Measurements from ENCODE around the gene TTLL6.

TTLL6 gene

DNA sequence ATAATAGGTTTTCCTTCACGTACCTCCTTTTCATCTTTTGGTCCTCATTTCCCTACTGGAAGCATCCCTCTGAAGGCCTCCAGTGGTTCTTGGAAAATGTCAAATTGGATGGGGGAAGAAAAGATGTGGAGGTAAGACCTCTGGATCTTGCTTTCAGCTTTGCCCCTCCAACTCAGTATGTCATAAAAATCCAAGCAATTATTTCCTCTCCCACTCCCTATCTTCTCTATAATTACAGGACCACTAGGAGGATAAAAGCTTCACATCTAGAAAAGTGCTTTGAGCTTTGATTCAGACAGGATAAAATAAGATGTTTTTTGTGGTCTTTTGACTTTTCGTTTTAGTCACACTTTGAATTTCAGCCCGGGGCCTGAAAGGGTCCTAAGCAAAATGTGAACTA is 1.7 kb downstream of the TTLL6 start:
- Histone ChIP-seq H3K4me1 (ENCODE audit: insufficient read depth, low read length, poor library complexity, severe bottlenecking) (peaks cover 12% of the 10 kb centered on the region), H3K9me2 (replicated peaks; ENCODE audit: low read depth, low read length) (no peaks in the 10 kb centered on the region), H3F3A (ENCODE audit: low read depth) (peaks cover 9% of the 10 kb centered on the region; the same call in 1 of the 2 replicates), H3K4me3 (ENCODE audit: low read length, poor library complexity, severe bottlenecking) (no peak overlapping the region), H3K4me2 (ENCODE audit: low read depth, low read length, poor library complexity, severe bottlenecking) (no peak overlapping the region), H3K9ac (ENCODE audit: low read depth, low read length, poor library complexity, severe bottlenecking) (no peak overlapping the region), H2AFZ (ENCODE audit: low read length) (no peak overlapping the region), H3K79me2 (ENCODE audit: insufficient read depth, low read length) (no peaks in the 10 kb centered on the region), H3K36me3 (ENCODE audit: insufficient read depth, low read length) (no peaks in the 10 kb centered on the region), H3K9me3 (ENCODE audit: insufficient read depth, low read depth, low read length) (no peaks in the 10 kb centered on the region), H3K27me3 (ENCODE audit: insufficient read depth, low read length, poor library complexity, severe bottlenecking) (no peaks in the 10 kb centered on the region), H4K20me1 (ENCODE audit: insufficient read depth, low read length, poor library complexity, severe bottlenecking) (no peaks in the 10 kb centered on the region)
- TF ChIP-seq EZH2phosphoT487 (IDR thresholded peaks at IDR 0.05; ENCODE audit: borderline replicate concordance) = no peak
- TF ChIP-seq, protein P1, sequence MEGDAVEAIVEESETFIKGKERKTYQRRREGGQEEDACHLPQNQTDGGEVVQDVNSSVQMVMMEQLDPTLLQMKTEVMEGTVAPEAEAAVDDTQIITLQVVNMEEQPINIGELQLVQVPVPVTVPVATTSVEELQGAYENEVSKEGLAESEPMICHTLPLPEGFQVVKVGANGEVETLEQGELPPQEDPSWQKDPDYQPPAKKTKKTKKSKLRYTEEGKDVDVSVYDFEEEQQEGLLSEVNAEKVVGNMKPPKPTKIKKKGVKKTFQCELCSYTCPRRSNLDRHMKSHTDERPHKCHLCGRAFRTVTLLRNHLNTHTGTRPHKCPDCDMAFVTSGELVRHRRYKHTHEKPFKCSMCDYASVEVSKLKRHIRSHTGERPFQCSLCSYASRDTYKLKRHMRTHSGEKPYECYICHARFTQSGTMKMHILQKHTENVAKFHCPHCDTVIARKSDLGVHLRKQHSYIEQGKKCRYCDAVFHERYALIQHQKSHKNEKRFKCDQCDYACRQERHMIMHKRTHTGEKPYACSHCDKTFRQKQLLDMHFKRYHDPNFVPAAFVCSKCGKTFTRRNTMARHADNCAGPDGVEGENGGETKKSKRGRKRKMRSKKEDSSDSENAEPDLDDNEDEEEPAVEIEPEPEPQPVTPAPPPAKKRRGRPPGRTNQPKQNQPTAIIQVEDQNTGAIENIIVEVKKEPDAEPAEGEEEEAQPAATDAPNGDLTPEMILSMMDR (conservative IDR thresholded peaks at IDR 0.05; ENCODE audit: low read length) = no peak

DNA sequence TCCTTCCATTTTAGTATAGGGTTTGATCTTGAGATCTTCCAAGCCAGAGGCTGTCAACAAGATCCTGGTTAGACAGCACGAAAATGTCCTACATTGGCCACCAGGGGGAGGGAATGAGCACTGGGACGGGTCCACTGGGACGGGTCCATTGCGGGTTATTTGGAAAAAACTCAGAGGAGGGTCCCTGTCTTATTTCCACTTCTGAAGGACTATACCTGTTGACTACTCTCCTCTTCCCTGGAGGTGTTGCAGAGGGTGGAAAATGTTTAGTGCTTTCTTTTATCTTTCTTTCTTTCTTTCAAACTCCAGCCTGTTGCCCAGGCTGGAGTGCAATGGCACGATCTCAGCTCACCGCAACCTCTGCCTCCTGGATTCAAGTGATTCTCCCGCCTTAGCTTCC is 2.5 kb downstream of the TTLL6 start:
- H3K9me3 ChIP-seq (ENCODE audit: insufficient read depth, low read depth, low read length) = no peaks in the 10 kb centered on the region
- peak overlapping the region; percentile 34 for H3K4me2 ChIP-seq (ENCODE audit: low read depth, low read length, poor library complexity, severe bottlenecking)
- H3K9ac ChIP-seq (ENCODE audit: low read depth, low read length, poor library complexity, severe bottlenecking) = no peak overlapping the region
- H3K79me2 ChIP-seq (ENCODE audit: insufficient read depth, low read length) = no peaks in the 10 kb centered on the region
- H3F3A ChIP-seq (ENCODE audit: low read depth) = peaks cover 9% of the 10 kb centered on the region; the same call in 1 of the 2 replicates
- 0 out of 2 replicates have a peak overlapping the region, but pooled peaks have one; percentile 22 for H2AFZ ChIP-seq (ENCODE audit: low read length)
- H3K9me2 ChIP-seq (replicated peaks; ENCODE audit: low read depth, low read length) = no peaks in the 10 kb centered on the region
- H3K4me1 ChIP-seq (ENCODE audit: insufficient read depth, low read length, poor library complexity, severe bottlenecking) = peaks cover 12% of the 10 kb centered on the region
- H3K27me3 ChIP-seq (ENCODE audit: insufficient read depth, low read length, poor library complexity, severe bottlenecking) = no peaks in the 10 kb centered on the region
- no peaks in the 10 kb centered on the region for H3K36me3 ChIP-seq (ENCODE audit: insufficient read depth, low read length)
- no peak overlapping the region for H3K4me3 ChIP-seq (ENCODE audit: low read length, poor library complexity, severe bottlenecking)
- TF ChIP-seq, protein P1 (conservative IDR thresholded peaks at IDR 0.05; ENCODE audit: low read length) = peak; percentile 91
- no peak for TF ChIP-seq EZH2phosphoT487 (IDR thresholded peaks at IDR 0.05; ENCODE audit: borderline replicate concordance)
- H4K20me1 ChIP-seq (ENCODE audit: insufficient read depth, low read length, poor library complexity, severe bottlenecking) = no peaks in the 10 kb centered on the region

DNA sequence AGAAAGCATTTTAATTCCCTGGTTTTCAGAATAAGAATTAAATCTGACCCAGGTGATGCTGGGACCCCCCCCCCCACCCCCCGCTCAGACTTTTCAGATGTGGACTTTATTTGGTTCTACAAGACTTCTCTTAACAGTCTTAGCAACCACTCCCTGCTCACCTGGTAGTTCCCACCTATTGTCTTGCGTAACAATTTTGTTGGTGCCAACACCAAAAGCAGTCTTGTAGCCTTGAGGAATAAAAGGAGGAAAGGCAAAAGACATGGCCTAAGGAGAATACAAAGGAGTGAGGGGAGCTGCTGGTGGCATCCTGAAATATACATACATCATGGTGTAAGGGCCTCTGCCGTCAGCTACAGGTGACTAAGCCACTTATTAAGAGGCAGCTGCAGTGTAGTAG is 5.0 kb downstream of the TTLL6 start:
- no peak overlapping the region for H2AFZ ChIP-seq (ENCODE audit: low read length)
- no peaks in the 10 kb centered on the region for H3K9me2 ChIP-seq (replicated peaks; ENCODE audit: low read depth, low read length)
- no peaks in the 10 kb centered on the region for H3K79me2 ChIP-seq (ENCODE audit: insufficient read depth, low read length)
- peaks cover 9% of the 10 kb centered on the region; the same call in 1 of the 2 replicates for H3F3A ChIP-seq (ENCODE audit: low read depth)
- H3K9ac ChIP-seq (ENCODE audit: low read depth, low read length, poor library complexity, severe bottlenecking) = no peak overlapping the region
- no peaks in the 10 kb centered on the region for H3K36me3 ChIP-seq (ENCODE audit: insufficient read depth, low read length)
- no peaks in the 10 kb centered on the region for H4K20me1 ChIP-seq (ENCODE audit: insufficient read depth, low read length, poor library complexity, severe bottlenecking)
- no peaks in the 10 kb centered on the region for H3K9me3 ChIP-seq (ENCODE audit: insufficient read depth, low read depth, low read length)
- peaks cover 12% of the 10 kb centered on the region for H3K4me1 ChIP-seq (ENCODE audit: insufficient read depth, low read length, poor library complexity, severe bottlenecking)
- no peak for TF ChIP-seq EZH2phosphoT487 (IDR thresholded peaks at IDR 0.05; ENCODE audit: borderline replicate concordance)
- TF ChIP-seq, protein P1 (conservative IDR thresholded peaks at IDR 0.05; ENCODE audit: low read length) = no peak
- no peak overlapping the region for H3K4me2 ChIP-seq (ENCODE audit: low read depth, low read length, poor library complexity, severe bottlenecking)
- H3K27me3 ChIP-seq (ENCODE audit: insufficient read depth, low read length, poor library complexity, severe bottlenecking) = no peaks in the 10 kb centered on the region
- no peak overlapping the region for H3K4me3 ChIP-seq (ENCODE audit: low read length, poor library complexity, severe bottlenecking)

Data from Loucy (cell line).